Activated CD4-positive, alpha-beta T cell treated with anti-CD3 and anti-CD28 coated beads, Interleukin-2, amount 10 ng/mL, durations not matched to agents 7 days and 5 days (primary cell): ENCODE results near the gene ANAPC7. TPM values are rescaled to one million over a fixed set of nuclear protein-coding genes. Genes with fewer than 3 reads are reported as not detected.

Experiments used
- CTCF ChIA-PET: fragments of 350-600 bp; sonication (Branson Sonifier 250); formaldehyde crosslinking; loops from one replicate; lab custom pipeline; 2021; ENCODE audit warnings: antibody characterized with exemption; lab: Charles Lee
- POLR2A ChIA-PET: fragments of 350-600 bp; sonication (Branson Sonifier 250); formaldehyde crosslinking; loops from one replicate; lab custom pipeline; 2021; ENCODE audit warnings: antibody characterized with exemption; lab: Charles Lee
- DNase-seq: peaks from one replicate; pipeline ENCODE4 v3.0.0-alpha.2; 2020
- H3K27ac Mint-ChIP-seq: one replicate; pipeline ENCODE4 v1.8.0; 2021; ENCODE audit warnings: mild to moderate bottlenecking, moderate library complexity, mixed read lengths
- H3K27me3 Mint-ChIP-seq: one replicate; pipeline ENCODE4 v1.8.0; 2021; ENCODE audit warnings: mixed read lengths
- H3K36me3 Mint-ChIP-seq: one replicate; pipeline ENCODE4 v1.8.0; 2021; ENCODE audit warnings: low read depth, mixed read lengths
- H3K4me1 Mint-ChIP-seq: one replicate; pipeline ENCODE4 v1.8.0; 2021; ENCODE audit warnings: mixed read lengths
- H3K4me3 Mint-ChIP-seq: one replicate; pipeline ENCODE4 v1.8.0; 2021; ENCODE audit warnings: mild to moderate bottlenecking, moderate library complexity, mixed read lengths
- H3K9me3 Mint-ChIP-seq: one replicate; pipeline ENCODE4 v1.8.0; 2021; ENCODE audit warnings: mixed read lengths
- total RNA-seq, 2 experiments: library from RNA; stranded (reverse); gene quantifications; one replicate each; pipeline ENCODE4 v1.2.3, GENCODE V29; 2021

Gene ANAPC7
- total RNA-seq, 2 experiments from 2014 or later = 61.8 to 67.7 TPM

DNA sequence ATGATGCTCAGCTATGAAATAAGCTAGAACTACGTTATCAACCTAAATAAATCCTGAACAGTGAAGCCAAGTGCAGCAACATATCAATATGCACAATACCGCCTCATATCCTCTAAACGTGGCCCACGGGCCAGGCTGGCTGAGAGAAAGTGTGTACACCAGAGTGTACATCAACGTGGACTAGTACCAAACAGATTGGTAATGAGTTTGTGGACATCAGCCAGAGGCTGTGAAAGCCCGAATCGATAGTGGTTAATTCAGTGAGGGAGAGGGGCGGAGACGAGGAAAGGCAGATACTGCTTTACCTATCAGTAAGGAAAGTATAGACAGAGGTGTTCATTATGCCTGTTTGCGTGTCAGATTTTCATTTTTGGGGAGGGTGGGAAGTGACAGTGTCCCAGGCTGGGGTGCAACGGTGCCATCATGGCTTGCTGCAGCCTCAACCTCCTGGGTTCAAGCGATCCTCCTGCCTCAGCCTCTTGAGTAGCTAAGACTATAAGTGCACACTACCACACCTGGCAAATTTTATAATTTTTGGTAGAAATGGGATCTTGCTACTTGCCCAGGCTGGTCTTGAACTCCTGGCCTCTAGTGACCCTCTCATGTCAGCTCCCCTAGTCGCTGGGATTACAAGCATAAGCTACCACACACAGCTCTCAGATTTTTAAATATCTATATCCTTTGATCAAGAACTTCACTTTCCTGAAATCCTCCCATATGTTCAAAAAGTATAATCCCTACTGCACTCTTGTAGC lies 50.1 kb downstream of the ANAPC7 start:
- Mint-ChIP-seq H3K9me3 (no peaks in the 10 kb centered on the region), H3K27me3 (no peaks in the 10 kb centered on the region), H3K27ac (peak overlapping the region; percentile 17), H3K4me3 (no peak overlapping the region), H3K36me3 (peaks cover 13% of the 10 kb centered on the region), H3K4me1 (peaks cover 43% of the 10 kb centered on the region)
- CTCF ChIA-PET = interaction anchor here (0.6 to 2.6 kb wide), 6 partner anchors 15 to 479 kb away, joined by 3 to 10 read pairs (median 4); no protein-coding TSS in a partner anchor
- DNase-seq = no peak
- POLR2A ChIA-PET = interaction anchor here (0.6 kb wide), 1 partner anchor 542 kb away, joined by 5 read pairs; no protein-coding TSS in a partner anchor

DNA sequence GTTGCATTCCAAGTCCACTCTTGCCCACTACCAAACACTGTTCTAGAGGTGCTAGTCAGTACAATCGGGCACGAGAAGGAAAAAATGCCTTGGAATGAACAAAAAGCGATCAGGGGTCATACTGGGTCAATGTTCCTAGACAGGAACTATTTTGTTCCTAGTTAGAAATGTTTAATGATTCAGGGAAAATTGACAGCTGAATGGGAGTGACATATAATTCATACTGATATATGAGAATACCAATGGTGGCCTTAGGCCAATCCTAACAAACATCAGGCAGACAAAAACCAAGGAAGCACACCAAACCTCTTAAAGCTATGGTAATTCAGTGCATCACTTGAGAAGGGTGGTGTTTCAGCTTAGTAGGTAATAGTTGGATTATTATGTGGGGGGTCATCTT lies 51.1 kb downstream of the ANAPC7 start:
- no peak for DNase-seq
- Mint-ChIP-seq H3K27me3 (no peaks in the 10 kb centered on the region), H3K9me3 (no peaks in the 10 kb centered on the region), H3K4me3 (no peak overlapping the region), H3K27ac (no peak overlapping the region), H3K4me1 (peaks cover 52% of the 10 kb centered on the region), H3K36me3 (peaks cover 21% of the 10 kb centered on the region)
- POLR2A ChIA-PET = no interaction called here
- CTCF ChIA-PET = interaction anchor here (0.6 to 2.6 kb wide), 6 partner anchors 17 to 480 kb away, joined by 3 to 10 read pairs (median 4); no protein-coding TSS in a partner anchor

DNA sequence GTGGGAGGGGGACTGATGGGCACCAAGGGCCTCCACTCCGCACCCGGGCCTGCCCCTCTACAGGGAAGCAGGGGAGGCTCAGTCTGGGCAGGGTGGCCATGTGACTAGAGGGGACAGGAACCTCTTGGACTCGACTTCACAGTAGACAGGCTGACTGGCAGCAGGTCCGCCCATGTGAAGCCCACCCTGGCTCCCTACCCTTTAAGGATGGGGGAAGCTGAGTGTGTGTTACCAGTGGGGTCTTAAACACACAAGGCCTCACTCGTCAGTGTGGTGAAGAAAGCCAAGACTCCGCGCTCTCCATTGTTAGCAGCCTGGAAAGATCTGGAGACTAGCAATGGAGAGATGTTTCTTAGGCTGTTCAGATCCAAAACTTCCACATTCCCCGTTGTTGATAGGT lies 52.4 kb downstream of the ANAPC7 start:
- peaks cover 33% of the 10 kb centered on the region for H3K36me3 Mint-ChIP-seq
- H3K9me3 Mint-ChIP-seq = no peaks in the 10 kb centered on the region
- peaks cover 54% of the 10 kb centered on the region for H3K4me1 Mint-ChIP-seq
- ChIA-PET POLR2A (no interaction called here), CTCF (interaction anchor here (1.5 kb wide), 1 partner anchor 11 kb away, joined by 6 read pairs; no protein-coding TSS in a partner anchor)
- H3K27me3 Mint-ChIP-seq = no peaks in the 10 kb centered on the region
- H3K27ac Mint-ChIP-seq = no peak overlapping the region
- H3K4me3 Mint-ChIP-seq = no peak overlapping the region
- no peak for DNase-seq

- peak; percentile 59 for DNase-seq
- Mint-ChIP-seq H3K27ac (peak overlapping the region; percentile 86), H3K4me1 (peaks cover 48% of the 10 kb centered on the region), H3K4me3 (peak overlapping the region; percentile 19), H3K9me3 (no peaks in the 10 kb centered on the region), H3K36me3 (peaks cover 44% of the 10 kb centered on the region), H3K27me3 (no peaks in the 10 kb centered on the region)
- ChIA-PET CTCF (interaction anchor here (0.5 to 2.8 kb wide), 8 partner anchors 9 to 544 kb away, joined by 3 to 15 read pairs (median 5); no protein-coding TSS in a partner anchor), POLR2A (interaction anchor here (1.0 kb wide), 1 partner anchor 9 kb away, joined by 3 read pairs; no protein-coding TSS in a partner anchor)
Observed at GRCh38 chr12:110349514-110350151, 53.9 kb downstream of the ANAPC7 start.

DNA sequence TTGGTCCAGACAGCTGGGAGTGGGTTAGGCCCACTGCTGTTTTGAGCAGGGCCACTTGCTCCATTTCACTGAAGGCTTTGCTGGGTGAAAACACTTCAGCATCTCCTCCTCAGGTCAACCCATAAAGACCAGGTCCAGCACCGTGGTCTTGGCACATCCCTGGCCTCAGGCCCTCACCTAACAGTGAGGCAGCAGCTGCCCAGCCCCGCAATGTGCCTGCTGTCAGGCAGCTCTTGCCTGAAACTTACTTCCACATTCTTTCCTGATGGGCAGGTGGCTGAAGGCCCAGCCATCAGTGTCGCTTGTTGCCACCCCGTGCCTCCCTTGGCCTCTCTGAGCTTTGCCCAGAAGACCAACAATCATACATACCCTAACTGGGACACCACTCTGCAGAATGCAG lies 54.4 kb downstream of the ANAPC7 start:
- DNase-seq = no peak

DNA sequence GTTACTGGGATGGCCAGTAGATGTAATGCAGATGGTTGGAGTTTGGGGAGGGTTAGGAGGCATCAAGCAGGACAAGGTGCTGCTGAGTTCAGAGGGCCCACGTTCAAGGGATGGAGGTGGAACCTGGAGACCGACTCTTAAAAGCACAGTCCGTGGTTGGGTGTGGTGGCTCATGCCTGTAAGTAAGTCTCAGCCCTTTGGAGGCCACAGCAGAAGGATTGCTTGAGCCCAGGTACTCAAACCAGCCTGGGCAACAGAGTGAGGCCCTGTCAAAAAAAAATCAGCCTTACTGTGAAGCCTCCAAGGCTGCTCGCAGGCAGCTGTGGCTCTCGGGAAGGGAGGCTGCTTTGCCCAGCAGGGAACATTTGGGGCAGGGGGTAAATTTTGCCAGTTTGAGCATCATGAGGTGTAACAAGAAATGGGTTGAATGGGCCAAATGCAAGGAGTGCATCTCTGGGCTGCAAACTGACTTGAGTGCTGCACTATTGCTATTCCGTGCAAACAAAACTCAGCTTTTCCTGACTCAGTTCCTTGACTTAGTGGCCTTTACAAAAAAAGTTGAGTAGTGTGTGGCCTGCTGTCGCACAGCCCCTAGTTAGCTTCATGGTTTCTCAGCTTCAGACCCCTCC lies 55.0 kb downstream of the ANAPC7 start:
- no peak overlapping the region for H3K4me3 Mint-ChIP-seq
- POLR2A ChIA-PET = no interaction called here
- CTCF ChIA-PET = interaction anchor here (0.6 to 2.8 kb wide), 6 partner anchors 11 to 247 kb away, joined by 3 to 15 read pairs (median 4); no protein-coding TSS in a partner anchor
- H3K36me3 Mint-ChIP-seq = peaks cover 53% of the 10 kb centered on the region
- H3K4me1 Mint-ChIP-seq = peaks cover 38% of the 10 kb centered on the region
- no peak for DNase-seq
- H3K27me3 Mint-ChIP-seq = no peaks in the 10 kb centered on the region
- no peaks in the 10 kb centered on the region for H3K9me3 Mint-ChIP-seq
- no peak overlapping the region for H3K27ac Mint-ChIP-seq

More for the DNA sequence above, 54.4 kb downstream of the ANAPC7 start:
- Mint-ChIP-seq H3K4me3 (no peak overlapping the region), H3K9me3 (no peaks in the 10 kb centered on the region), H3K27me3 (no peaks in the 10 kb centered on the region), H3K4me1 (peaks cover 42% of the 10 kb centered on the region), H3K36me3 (peaks cover 48% of the 10 kb centered on the region), H3K27ac (peak overlapping the region; percentile 86)
- CTCF ChIA-PET = interaction anchor here (0.6 to 2.8 kb wide), 5 partner anchors 10 to 267 kb away, joined by 3 to 15 read pairs (median 4); no protein-coding TSS in a partner anchor
- POLR2A ChIA-PET = no interaction called here

GRCh38 chr12:110347767-110348166 lies 55.7 kb downstream of the ANAPC7 start:
- Mint-ChIP-seq H3K4me1 (peaks cover 36% of the 10 kb centered on the region), H3K36me3 (peaks cover 59% of the 10 kb centered on the region), H3K27me3 (no peaks in the 10 kb centered on the region), H3K4me3 (no peak overlapping the region), H3K9me3 (no peaks in the 10 kb centered on the region), H3K27ac (no peak overlapping the region)
- no peak for DNase-seq
- POLR2A ChIA-PET = no interaction called here
- CTCF ChIA-PET = interaction anchor here (0.6 to 2.8 kb wide), 3 partner anchors 12 to 246 kb away, joined by 3 to 15 read pairs (median 3); no protein-coding TSS in a partner anchor

DNA sequence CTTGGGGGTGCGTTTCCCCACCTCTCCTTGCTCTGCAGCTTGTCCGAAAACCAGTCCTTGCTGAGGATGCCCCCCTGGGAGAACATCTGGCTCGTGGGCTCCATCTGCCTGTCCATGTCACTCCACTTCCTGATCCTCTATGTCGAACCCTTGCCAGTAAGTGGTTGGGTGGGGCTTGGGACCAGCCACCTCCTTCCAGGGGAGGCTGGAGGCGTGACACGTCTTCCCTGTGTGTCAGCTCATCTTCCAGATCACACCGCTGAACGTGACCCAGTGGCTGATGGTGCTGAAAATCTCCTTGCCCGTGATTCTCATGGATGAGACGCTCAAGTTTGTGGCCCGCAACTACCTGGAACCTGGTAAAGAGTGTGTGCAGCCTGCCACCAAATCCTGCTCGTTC lies 57.5 kb downstream of the ANAPC7 start:
- Mint-ChIP-seq H3K9me3 (no peaks in the 10 kb centered on the region), H3K36me3 (peaks cover 73% of the 10 kb centered on the region), H3K27me3 (no peaks in the 10 kb centered on the region), H3K4me3 (no peak overlapping the region), H3K4me1 (peaks cover 35% of the 10 kb centered on the region), H3K27ac (no peak overlapping the region)
- no peak for DNase-seq
- CTCF ChIA-PET = no interaction called here
- POLR2A ChIA-PET = no interaction called here

DNA sequence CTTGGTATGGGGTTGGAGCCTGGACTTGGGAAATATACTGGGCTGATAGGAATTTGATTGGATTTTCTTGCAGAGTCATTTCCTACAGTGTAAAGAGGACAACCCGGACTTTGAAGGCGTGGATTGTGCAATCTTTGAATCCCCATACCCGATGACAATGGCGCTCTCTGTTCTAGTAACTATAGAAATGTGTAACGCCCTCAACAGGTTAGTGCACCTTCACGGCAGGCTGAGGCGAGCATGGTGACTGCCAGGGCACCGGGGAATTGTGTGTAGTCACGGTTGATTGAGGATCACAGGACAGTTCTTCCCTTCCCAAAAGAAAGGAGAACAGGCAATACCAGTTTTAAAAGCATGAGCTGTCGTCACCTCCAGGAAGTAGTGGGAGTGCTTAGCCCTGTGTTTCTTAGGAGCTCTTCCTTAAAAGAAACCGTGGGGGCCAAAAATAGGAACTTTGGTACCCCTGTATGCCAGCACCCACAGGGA lies 58.3 kb downstream of the ANAPC7 start:
- POLR2A ChIA-PET = no interaction called here
- H3K27me3 Mint-ChIP-seq = no peaks in the 10 kb centered on the region
- H3K27ac Mint-ChIP-seq = no peak overlapping the region
- H3K4me3 Mint-ChIP-seq = no peak overlapping the region
- CTCF ChIA-PET = no interaction called here
- H3K36me3 Mint-ChIP-seq = peaks cover 75% of the 10 kb centered on the region
- H3K4me1 Mint-ChIP-seq = peaks cover 29% of the 10 kb centered on the region
- DNase-seq = no peak
- H3K9me3 Mint-ChIP-seq = no peaks in the 10 kb centered on the region

GRCh38 chr12:110344657-110345056 lies 58.9 kb downstream of the ANAPC7 start:
- Mint-ChIP-seq H3K9me3 (no peaks in the 10 kb centered on the region), H3K27me3 (no peaks in the 10 kb centered on the region), H3K4me1 (peaks cover 24% of the 10 kb centered on the region), H3K36me3 (peaks cover 77% of the 10 kb centered on the region), H3K27ac (no peak overlapping the region), H3K4me3 (no peak overlapping the region)
- CTCF ChIA-PET = no interaction called here
- POLR2A ChIA-PET = no interaction called here
- DNase-seq = no peak

- peaks cover 17% of the 10 kb centered on the region for H3K4me1 Mint-ChIP-seq
- no peaks in the 10 kb centered on the region for H3K9me3 Mint-ChIP-seq
- no peak overlapping the region for H3K4me3 Mint-ChIP-seq
- peaks cover 78% of the 10 kb centered on the region for H3K36me3 Mint-ChIP-seq
- DNase-seq = no peak
- POLR2A ChIA-PET = no interaction called here
- H3K27ac Mint-ChIP-seq = no peak overlapping the region
- CTCF ChIA-PET = no interaction called here
- no peaks in the 10 kb centered on the region for H3K27me3 Mint-ChIP-seq
Observed at GRCh38 chr12:110343736-110344555, 59.6 kb downstream of the ANAPC7 start.

GRCh38 chr12:110343114-110343513 lies 60.4 kb downstream of the ANAPC7 start:
- no peak for DNase-seq
- Mint-ChIP-seq H3K27me3 (no peaks in the 10 kb centered on the region), H3K4me1 (peaks cover 8% of the 10 kb centered on the region), H3K27ac (no peak overlapping the region), H3K9me3 (no peaks in the 10 kb centered on the region), H3K4me3 (no peak overlapping the region), H3K36me3 (peaks cover 83% of the 10 kb centered on the region)
- ChIA-PET POLR2A (no interaction called here), CTCF (interaction anchor here (1.2 kb wide), 1 partner anchor 88 kb away, joined by 4 read pairs; no protein-coding TSS in a partner anchor)
